WTC11 (cell line): ENCODE measurements around the gene SPDL1. TPM values are rescaled to one million over a fixed set of nuclear protein-coding genes. Genes with fewer than 3 reads are reported as not detected.

Experiments
- ATAC-seq: fragments of 200-7000 bp; cut with Tn5 transposase; 2 replicates; pipeline ENCODE4 v1.10.0; 2021; ENCODE audit warnings: mild to moderate bottlenecking, moderate library complexity
- CTCF ChIA-PET: fragments of 300-600 bp; sonication (Branson Sonifier 250); formaldehyde crosslinking; loops from one replicate; lab custom pipeline; 2021; ENCODE audit warnings: antibody characterized with exemption; lab: Charles Lee
- POLR2A ChIA-PET: fragments of 350-600 bp; sonication (Branson Sonifier 250); formaldehyde crosslinking; loops from one replicate; lab custom pipeline; 2021; ENCODE audit warnings: antibody characterized with exemption; lab: Charles Lee
- DNase-seq: peaks from one replicate; pipeline ENCODE4 v3.0.0; 2021; ENCODE audit warnings: low spot score
- H3K27ac Mint-ChIP-seq: 2 replicates; pipeline ENCODE4 v1.8.0; 2021; ENCODE audit warnings: mixed read lengths
- H3K27me3 Mint-ChIP-seq: 2 replicates; pipeline ENCODE4 v1.8.0; 2021; ENCODE audit warnings: low read depth, mild to moderate bottlenecking, moderate library complexity, mixed read lengths
- H3K36me3 Mint-ChIP-seq: 2 replicates; pipeline ENCODE4 v1.8.0; 2021; ENCODE audit warnings: mixed read lengths
- H3K4me1 Mint-ChIP-seq: 2 replicates; pipeline ENCODE4 v1.8.0; 2022; ENCODE audit warnings: mixed read lengths
- H3K4me3 Mint-ChIP-seq: 2 replicates; pipeline ENCODE4 v1.8.0; 2021; ENCODE audit warnings: mild to moderate bottlenecking, moderate library complexity, mixed read lengths
- H3K9me3 Mint-ChIP-seq: 2 replicates; pipeline ENCODE4 v1.8.0; 2021; ENCODE audit warnings: mixed read lengths
- AFF4 ChIP-seq: sonication (generic); formaldehyde crosslinking; IDR thresholded peaks from 2 replicates; pipeline ENCODE4 v1.8.1; 2023; ENCODE audit warnings: mild to moderate bottlenecking, missing genetic modification reagents, borderline replicate concordance
- ATF1 ChIP-seq: sonication (generic); formaldehyde crosslinking; IDR thresholded peaks from 2 replicates; pipeline ENCODE4 v1.8.1; 2023; ENCODE audit warnings: mild to moderate bottlenecking, moderate library complexity, missing genetic modification reagents
- CBFB ChIP-seq: sonication (generic); formaldehyde crosslinking; IDR thresholded peaks from 2 replicates; pipeline ENCODE4 v1.8.1; 2022; ENCODE audit warnings: mild to moderate bottlenecking, low read depth, missing genetic modification reagents
- CTCF ChIP-seq: fragments of 200-600 bp; IDR thresholded peaks from 2 replicates; pipeline ENCODE4 v1.8.0; 2022; ENCODE audit warnings: antibody characterized with exemption
- ELF4 ChIP-seq: sonication (generic); formaldehyde crosslinking; IDR thresholded peaks from 2 replicates; pipeline ENCODE4 v1.8.1; 2022; ENCODE audit warnings: low read depth, mild to moderate bottlenecking, moderate library complexity, missing genetic modification reagents
- GTF2I ChIP-seq: fragments of 250-450 bp; sonication (Bioruptor Pico); conservative IDR thresholded peaks from 2 replicates; pipeline ENCODE4 v1.4.0; 2021; ENCODE audit warnings: mild to moderate bottlenecking
- HMGXB4 ChIP-seq: sonication (generic); formaldehyde crosslinking; IDR thresholded peaks from 2 replicates; pipeline ENCODE4 v1.8.1; 2023; ENCODE audit warnings: mild to moderate bottlenecking, moderate library complexity, missing genetic modification reagents
- RORB ChIP-seq: fragments of 250-450 bp; sonication (Bioruptor Pico); IDR thresholded peaks from 2 replicates; pipeline ENCODE4 v1.9.0; 2021; ENCODE audit warnings: mild to moderate bottlenecking
- TEAD1 ChIP-seq: sonication (generic); formaldehyde crosslinking; IDR thresholded peaks from 2 replicates; pipeline ENCODE4 v1.8.0; 2022; ENCODE audit warnings: mild to moderate bottlenecking, missing genetic modification reagents
- ZBTB21 ChIP-seq: sonication (generic); formaldehyde crosslinking; IDR thresholded peaks from 2 replicates; pipeline ENCODE4 v1.8.1; 2023; ENCODE audit warnings: mild to moderate bottlenecking, missing genetic modification reagents, borderline replicate concordance
- ZNF396 ChIP-seq: fragments of 250-450 bp; sonication (Bioruptor Pico); IDR thresholded peaks from 2 replicates; pipeline ENCODE4 v1.8.0; 2021; ENCODE audit warnings: mild to moderate bottlenecking, moderate library complexity, borderline replicate concordance
- total RNA-seq: library from RNA; stranded (reverse); gene quantifications from 3 replicates; pipeline ENCODE4 v1.2.3, GENCODE V29; 2021
- TF ChIP-seq, protein P1 (sequence below): fragments of 250-450 bp; sonication (Bioruptor Pico); conservative IDR thresholded peaks from 2 replicates; pipeline ENCODE4 v1.9.0; 2021; ENCODE audit warnings: mild to moderate bottlenecking
- TF ChIP-seq, protein P2 (sequence below): sonication (generic); formaldehyde crosslinking; IDR thresholded peaks from 2 replicates; pipeline ENCODE4 v1.8.0; 2023; ENCODE audit warnings: mild to moderate bottlenecking, missing genetic modification reagents
- TF ChIP-seq, protein P3 (sequence below): sonication (generic); formaldehyde crosslinking; IDR thresholded peaks from 2 replicates; pipeline ENCODE4 v1.8.1; 2022; ENCODE audit warnings: low read depth, mild to moderate bottlenecking, moderate library complexity, missing genetic modification reagents, borderline replicate concordance
- TF ChIP-seq, protein P4 (sequence below): fragments of 250-450 bp; sonication (Bioruptor Pico); IDR thresholded peaks from 2 replicates; pipeline ENCODE4 v1.9.0; 2021; ENCODE audit warnings: mild to moderate bottlenecking, borderline replicate concordance

SPDL1 gene
- total RNA-seq, 1 experiment from 2014 or later, result 35.1 TPM

- peak; percentile 62 for DNase-seq
- Mint-ChIP-seq H3K36me3 (no peaks in the 10 kb centered on the region), H3K27me3 (no peaks in the 10 kb centered on the region; the same call in 1 of the 2 replicates), H3K4me3 (no peak overlapping the region), H3K27ac (no peak overlapping the region), H3K4me1 (peaks cover 13% of the 10 kb centered on the region), H3K9me3 (no peaks in the 10 kb centered on the region)
- POLR2A ChIA-PET, result no interaction called here
- TF ChIP-seq, protein P1, sequence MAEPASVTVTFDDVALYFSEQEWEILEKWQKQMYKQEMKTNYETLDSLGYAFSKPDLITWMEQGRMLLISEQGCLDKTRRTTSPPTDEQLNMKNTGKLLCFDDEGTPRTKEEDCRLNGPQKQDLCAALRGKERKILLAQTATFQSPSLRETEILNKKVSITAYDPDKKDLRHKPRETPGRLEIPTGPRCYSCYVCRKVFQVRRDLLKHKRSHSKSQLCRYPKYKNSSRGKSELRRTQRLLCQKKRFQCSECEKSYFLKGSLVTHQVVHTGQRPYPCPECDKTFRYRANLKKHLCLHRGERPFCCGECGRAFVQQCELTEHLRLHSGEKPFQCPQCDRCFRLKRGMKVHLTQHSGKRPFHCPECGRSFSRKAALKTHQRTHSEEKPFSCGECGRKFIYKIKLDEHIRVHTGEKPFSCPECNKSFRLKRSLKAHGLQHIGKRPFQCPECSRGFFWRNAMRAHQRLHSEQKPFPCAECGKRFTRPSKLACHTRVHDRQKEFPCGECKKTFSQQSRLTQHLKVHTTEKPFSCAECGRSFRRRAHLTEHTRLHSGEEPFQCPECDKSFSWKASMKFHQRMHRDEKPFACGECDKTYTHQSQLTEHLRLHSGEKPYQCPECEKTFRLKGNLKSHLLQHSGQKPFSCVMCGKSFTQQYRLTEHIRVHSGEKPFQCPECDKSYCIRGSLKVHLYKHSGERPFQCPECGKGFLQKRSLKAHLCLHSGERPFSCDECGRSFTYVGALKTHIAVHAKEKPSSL, result no peak
- peak; percentile 75 for TF ChIP-seq CTCF
- CTCF ChIA-PET, result interaction anchor here (1.1 to 1.4 kb wide), 4 partner anchors 33 to 875 kb away, joined by 3 to 5 read pairs (median 4); no protein-coding TSS in a partner anchor
- peak; percentile 54 for ATAC-seq
These were observed 1.9 kb upstream of the SPDL1 start for GRCh38 chr5:169581580-169582227.

GRCh38 chr5:169583101-169583423 is 511 bp upstream of the SPDL1 start:
- Mint-ChIP-seq H3K36me3 (no peaks in the 10 kb centered on the region), H3K4me1 (peaks cover 13% of the 10 kb centered on the region), H3K4me3 (peak overlapping the region; percentile 87), H3K27me3 (no peaks in the 10 kb centered on the region; the same call in 1 of the 2 replicates), H3K27ac (peak overlapping the region; percentile 69), H3K9me3 (no peaks in the 10 kb centered on the region)
- ChIA-PET CTCF (interaction anchor here (0.7 to 1.3 kb wide), 6 partner anchors 397 to 1097 kb away, joined by 3 to 8 read pairs (median 3); partner anchors contain the start of gene INSYN2B), POLR2A (interaction anchor here (1.0 kb wide), 1 partner anchor 397 kb away, joined by 6 read pairs; the partner anchor contains the start of gene INSYN2B)
- ATAC-seq (peak; percentile 27), DNase-seq (no peak)
- TF ChIP-seq, protein P2, sequence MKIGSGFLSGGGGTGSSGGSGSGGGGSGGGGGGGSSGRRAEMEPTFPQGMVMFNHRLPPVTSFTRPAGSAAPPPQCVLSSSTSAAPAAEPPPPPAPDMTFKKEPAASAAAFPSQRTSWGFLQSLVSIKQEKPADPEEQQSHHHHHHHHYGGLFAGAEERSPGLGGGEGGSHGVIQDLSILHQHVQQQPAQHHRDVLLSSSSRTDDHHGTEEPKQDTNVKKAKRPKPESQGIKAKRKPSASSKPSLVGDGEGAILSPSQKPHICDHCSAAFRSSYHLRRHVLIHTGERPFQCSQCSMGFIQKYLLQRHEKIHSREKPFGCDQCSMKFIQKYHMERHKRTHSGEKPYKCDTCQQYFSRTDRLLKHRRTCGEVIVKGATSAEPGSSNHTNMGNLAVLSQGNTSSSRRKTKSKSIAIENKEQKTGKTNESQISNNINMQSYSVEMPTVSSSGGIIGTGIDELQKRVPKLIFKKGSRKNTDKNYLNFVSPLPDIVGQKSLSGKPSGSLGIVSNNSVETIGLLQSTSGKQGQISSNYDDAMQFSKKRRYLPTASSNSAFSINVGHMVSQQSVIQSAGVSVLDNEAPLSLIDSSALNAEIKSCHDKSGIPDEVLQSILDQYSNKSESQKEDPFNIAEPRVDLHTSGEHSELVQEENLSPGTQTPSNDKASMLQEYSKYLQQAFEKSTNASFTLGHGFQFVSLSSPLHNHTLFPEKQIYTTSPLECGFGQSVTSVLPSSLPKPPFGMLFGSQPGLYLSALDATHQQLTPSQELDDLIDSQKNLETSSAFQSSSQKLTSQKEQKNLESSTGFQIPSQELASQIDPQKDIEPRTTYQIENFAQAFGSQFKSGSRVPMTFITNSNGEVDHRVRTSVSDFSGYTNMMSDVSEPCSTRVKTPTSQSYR (CRISPR knock-in tag), result no peak
- TF ChIP-seq RORB (CRISPR knock-in tag) (no peak), HMGXB4 (CRISPR knock-in tag) (no peak), ATF1 (no peak), CBFB (CRISPR knock-in tag) (no peak), TEAD1 (CRISPR knock-in tag) (no peak), GTF2I (no peak), ZNF396 (CRISPR knock-in tag) (no peak), ELF4 (CRISPR knock-in tag) (no peak), ZBTB21 (CRISPR knock-in tag) (no peak), AFF4 (CRISPR knock-in tag) (no peak)
- TF ChIP-seq, protein P3, sequence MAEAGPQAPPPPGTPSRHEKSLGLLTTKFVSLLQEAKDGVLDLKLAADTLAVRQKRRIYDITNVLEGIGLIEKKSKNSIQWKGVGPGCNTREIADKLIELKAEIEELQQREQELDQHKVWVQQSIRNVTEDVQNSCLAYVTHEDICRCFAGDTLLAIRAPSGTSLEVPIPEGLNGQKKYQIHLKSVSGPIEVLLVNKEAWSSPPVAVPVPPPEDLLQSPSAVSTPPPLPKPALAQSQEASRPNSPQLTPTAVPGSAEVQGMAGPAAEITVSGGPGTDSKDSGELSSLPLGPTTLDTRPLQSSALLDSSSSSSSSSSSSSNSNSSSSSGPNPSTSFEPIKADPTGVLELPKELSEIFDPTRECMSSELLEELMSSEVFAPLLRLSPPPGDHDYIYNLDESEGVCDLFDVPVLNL (CRISPR knock-in tag), result no peak
- TF ChIP-seq, protein P4, sequence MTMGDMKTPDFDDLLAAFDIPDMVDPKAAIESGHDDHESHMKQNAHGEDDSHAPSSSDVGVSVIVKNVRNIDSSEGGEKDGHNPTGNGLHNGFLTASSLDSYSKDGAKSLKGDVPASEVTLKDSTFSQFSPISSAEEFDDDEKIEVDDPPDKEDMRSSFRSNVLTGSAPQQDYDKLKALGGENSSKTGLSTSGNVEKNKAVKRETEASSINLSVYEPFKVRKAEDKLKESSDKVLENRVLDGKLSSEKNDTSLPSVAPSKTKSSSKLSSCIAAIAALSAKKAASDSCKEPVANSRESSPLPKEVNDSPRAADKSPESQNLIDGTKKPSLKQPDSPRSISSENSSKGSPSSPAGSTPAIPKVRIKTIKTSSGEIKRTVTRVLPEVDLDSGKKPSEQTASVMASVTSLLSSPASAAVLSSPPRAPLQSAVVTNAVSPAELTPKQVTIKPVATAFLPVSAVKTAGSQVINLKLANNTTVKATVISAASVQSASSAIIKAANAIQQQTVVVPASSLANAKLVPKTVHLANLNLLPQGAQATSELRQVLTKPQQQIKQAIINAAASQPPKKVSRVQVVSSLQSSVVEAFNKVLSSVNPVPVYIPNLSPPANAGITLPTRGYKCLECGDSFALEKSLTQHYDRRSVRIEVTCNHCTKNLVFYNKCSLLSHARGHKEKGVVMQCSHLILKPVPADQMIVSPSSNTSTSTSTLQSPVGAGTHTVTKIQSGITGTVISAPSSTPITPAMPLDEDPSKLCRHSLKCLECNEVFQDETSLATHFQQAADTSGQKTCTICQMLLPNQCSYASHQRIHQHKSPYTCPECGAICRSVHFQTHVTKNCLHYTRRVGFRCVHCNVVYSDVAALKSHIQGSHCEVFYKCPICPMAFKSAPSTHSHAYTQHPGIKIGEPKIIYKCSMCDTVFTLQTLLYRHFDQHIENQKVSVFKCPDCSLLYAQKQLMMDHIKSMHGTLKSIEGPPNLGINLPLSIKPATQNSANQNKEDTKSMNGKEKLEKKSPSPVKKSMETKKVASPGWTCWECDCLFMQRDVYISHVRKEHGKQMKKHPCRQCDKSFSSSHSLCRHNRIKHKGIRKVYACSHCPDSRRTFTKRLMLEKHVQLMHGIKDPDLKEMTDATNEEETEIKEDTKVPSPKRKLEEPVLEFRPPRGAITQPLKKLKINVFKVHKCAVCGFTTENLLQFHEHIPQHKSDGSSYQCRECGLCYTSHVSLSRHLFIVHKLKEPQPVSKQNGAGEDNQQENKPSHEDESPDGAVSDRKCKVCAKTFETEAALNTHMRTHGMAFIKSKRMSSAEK (CRISPR knock-in tag), result no peak
